Right kidney (tissue), 1 donor: Measurements from ENCODE around the gene SYPL1.
A peak's percentile ranks its signal among the peaks of the same experiment; 100 is the strongest.

ENCODE experiments used
- DNase-seq: peaks from one replicate; pipeline ENCODE4 v3.0.0-alpha.2; 2016

The SYPL1 gene

GRCh38 chr7:106068538-106068961, 43.6 kb downstream of the SYPL1 start:
- DNase-seq: no peak

- no peak for DNase-seq
These were observed 44.4 kb downstream of the SYPL1 start for GRCh38 chr7:106067678-106068077.

DNA sequence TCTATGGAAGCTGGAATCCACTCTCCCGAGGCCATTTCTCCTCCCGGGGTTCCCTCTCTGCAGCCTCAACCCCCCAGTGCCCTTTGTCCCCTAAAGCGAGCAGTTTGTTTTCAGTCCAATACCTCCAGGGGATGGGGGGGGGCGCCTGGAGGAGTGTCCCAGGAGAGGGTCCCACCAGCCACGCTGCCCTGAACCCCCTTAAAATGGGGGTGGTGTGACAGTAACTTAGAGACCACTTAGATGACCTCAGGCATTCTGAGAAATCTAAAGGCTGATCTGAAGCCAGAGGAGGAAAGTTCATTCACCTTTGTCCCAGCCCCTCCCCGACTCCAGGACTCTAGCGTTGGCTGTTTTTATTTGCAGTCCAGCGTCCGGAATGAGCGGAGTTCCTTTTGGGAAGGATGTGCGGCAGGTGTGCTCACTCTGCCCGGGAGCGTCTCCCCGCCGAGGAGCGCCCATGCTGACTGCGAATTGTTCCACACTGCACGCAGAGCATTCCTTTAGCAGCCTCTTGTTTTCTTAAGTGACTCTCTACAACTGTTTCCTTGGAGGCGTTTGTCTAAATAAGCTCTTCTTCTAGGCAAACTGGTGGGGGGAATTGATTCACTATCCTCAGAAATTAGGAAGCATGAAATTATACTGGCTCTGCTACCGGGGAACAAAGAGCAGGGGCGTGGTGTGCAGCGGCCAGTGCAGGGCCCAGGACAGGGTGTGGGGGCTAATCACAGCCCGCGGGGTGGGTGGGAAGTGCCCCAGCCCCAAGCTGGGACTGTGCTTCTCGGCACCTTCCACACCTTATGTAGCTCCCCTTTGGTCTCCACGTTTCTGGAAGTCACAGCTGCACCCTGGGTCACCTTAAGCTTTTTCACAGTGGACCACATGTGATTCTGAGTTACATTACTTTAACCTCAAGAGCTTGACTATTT, 46.3 kb downstream of the SYPL1 start:
- no peak for DNase-seq

GRCh38 chr7:106064771-106065574, 47.1 kb downstream of the SYPL1 start:
- peak; percentile 73 for DNase-seq

DNA sequence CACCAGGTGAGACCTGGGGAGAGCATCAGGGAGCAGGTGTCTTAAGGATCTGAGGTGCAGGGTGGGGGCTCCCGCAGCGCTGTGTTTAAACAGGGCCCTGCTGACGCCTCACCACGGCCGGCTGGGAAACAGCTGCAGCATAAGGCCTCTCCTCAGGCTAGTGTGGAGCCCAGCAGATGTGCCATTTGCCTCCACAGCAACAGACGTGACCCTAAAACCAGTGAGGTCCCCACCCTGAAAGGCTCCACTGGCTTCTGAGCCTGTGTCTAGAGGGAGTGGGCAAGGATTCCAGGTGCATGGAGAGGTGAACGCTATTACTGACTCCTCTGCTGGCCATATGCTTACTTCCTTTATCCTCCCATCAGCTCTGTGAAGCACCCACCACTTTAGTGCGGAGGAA, 47.8 kb downstream of the SYPL1 start:
- no peak for DNase-seq

GRCh38 chr7:106063692-106064091, 48.4 kb downstream of the SYPL1 start:
- no peak for DNase-seq

- no peak for DNase-seq
These were observed 49.1 kb downstream of the SYPL1 start for GRCh38 chr7:106063024-106063423.

- no peak for DNase-seq
These were observed 49.6 kb downstream of the SYPL1 start for GRCh38 chr7:106062521-106062931.

DNA sequence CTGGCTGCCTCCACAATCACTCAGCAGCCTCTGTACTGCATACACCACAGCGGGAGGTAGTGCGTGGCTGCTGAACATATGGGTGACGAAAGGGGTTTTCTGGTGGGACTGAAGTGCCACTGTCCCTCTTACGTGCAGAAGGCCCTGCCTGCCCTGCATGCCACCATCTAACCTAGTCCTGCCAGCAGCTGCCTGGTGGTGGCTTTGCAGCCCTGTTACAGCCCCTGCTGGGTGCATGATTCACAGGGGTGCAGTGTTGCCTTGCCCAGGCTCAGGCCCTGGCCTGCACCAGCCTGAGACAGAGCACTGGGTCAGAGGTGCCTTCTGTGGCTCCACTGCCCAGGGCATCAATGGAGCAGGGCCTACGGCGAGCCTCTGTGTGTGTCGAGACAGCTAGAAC, 50.1 kb downstream of the SYPL1 start:
- DNase-seq: no peak

- DNase-seq: no peak
These were observed 50.7 kb downstream of the SYPL1 start for GRCh38 chr7:106061301-106061979.

- no peak for DNase-seq
These were observed 51.7 kb downstream of the SYPL1 start for GRCh38 chr7:106060394-106060920.

DNA sequence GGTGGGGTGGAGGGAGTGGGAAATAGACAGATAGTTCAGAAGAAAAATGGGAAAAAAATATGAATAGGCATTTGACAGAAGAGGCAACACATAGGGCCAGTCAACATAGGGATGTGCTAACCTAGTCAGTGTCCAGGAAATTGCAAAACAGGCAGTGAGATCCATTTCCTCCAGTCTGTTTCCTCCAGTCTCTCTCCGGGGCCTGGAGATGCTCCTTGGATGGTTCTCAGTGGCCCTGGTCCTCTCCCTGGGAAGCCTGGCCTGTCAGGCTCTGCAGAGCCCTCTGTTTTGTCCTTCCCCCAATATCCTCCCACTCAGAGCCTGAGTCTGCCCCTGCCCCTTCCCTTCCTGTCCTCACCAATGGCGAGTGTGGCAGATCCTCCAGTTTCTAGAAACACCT, 52.6 kb downstream of the SYPL1 start:
- DNase-seq: no peak

DNA sequence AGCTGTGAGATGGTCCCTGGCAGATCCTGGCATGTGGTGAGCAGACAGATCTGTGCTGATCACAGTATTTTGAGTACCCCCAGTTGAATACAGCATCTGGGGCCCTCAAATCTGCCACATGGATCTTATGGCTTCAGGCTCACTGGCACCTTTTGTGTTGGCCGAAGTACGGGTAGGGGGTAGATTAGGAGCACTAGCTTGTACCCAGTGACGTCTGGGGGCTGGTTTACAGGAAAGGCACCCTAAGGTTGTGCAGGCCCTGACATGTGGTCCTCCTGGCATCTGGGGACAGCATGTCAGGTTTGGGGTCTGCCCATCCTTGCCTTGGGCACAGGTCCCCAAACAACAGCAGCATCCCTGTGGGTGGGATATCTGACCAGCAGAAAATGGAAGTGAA, 53.2 kb downstream of the SYPL1 start:
- DNase-seq: no peak

- no peak for DNase-seq
These were observed 53.9 kb downstream of the SYPL1 start for GRCh38 chr7:106057962-106058927.

- peak; percentile 38 for DNase-seq
These were observed 54.7 kb downstream of the SYPL1 start for GRCh38 chr7:106057204-106057961.

- DNase-seq: no peak
These were observed 55.5 kb downstream of the SYPL1 start for GRCh38 chr7:106056513-106057203.

- no peak for DNase-seq
These were observed 57.1 kb downstream of the SYPL1 start for GRCh38 chr7:106054971-106055532.

- DNase-seq: no peak
These were observed 57.8 kb downstream of the SYPL1 start for GRCh38 chr7:106054156-106054910.

- no peak for DNase-seq
These were observed 59.0 kb downstream of the SYPL1 start for GRCh38 chr7:106053109-106053508.
